SIG-M5 treated with dmso at 0.1 percent for 504 hours (cell line): ENCODE measurements around the gene KCTD11.

Experiments used
- DNase-seq: peaks from one replicate; lab custom pipeline; 2025; ENCODE audit not compliant: unreplicated experiment; lab: John Stamatoyannopoulos, UW

Gene KCTD11

GRCh38 chr17:7351665-7352502 lies at the start of gene KCTD11:
Gene KCTD11 (plus strand): TSS chr17:7352162.
- DNase-seq = peak; percentile 76

- no peak for DNase-seq
Measured at GRCh38 chr17:7304179-7304578, 47.8 kb upstream of the KCTD11 start.

GRCh38 chr17:7306911-7307685 lies 44.9 kb upstream of the KCTD11 start, which contains the start of gene EIF5A:
Gene EIF5A (plus strand): TSS chr17:7307628. CDS start chr17:7309636, 2,008 bp downstream.
- peak; percentile 99 for DNase-seq

GRCh38 chr17:7307686-7308624 lies 44.0 kb upstream of the KCTD11 start:
- DNase-seq = peak; percentile 29

GRCh38 chr17:7308625-7309433 lies 43.1 kb upstream of the KCTD11 start:
- peak; percentile 83 for DNase-seq

- DNase-seq = no peak
Measured at GRCh38 chr17:7309628-7310027, 42.3 kb upstream of the KCTD11 start.

- no peak for DNase-seq
Measured at GRCh38 chr17:7311110-7311705, 40.8 kb upstream of the KCTD11 start.

- no peak for DNase-seq
Measured at GRCh38 chr17:7312432-7313087, 39.4 kb upstream of the KCTD11 start.

GRCh38 chr17:7313088-7313889 lies 38.7 kb upstream of the KCTD11 start:
- no peak for DNase-seq

- no peak for DNase-seq
Measured at GRCh38 chr17:7313890-7314718, 37.9 kb upstream of the KCTD11 start.

- peak; percentile 71 for DNase-seq
Measured at GRCh38 chr17:7314719-7315569, 37.0 kb upstream of the KCTD11 start, which contains the start of gene GPS2. Gene GPS2 (minus strand): TSS chr17:7315360. CDS start chr17:7315052, 308 bp downstream.

- no peak for DNase-seq
Measured at GRCh38 chr17:7315570-7316235, 36.3 kb upstream of the KCTD11 start.

- no peak for DNase-seq
Measured at GRCh38 chr17:7317161-7317803, 34.7 kb upstream of the KCTD11 start.

GRCh38 chr17:7318121-7318860 lies 33.7 kb upstream of the KCTD11 start:
- DNase-seq = no peak

- no peak for DNase-seq
Measured at GRCh38 chr17:7321466-7321865, 30.5 kb upstream of the KCTD11 start.
